ENCODE data around the gene S100A2.
A peak's percentile ranks its signal among the peaks of the same experiment; 100 is the strongest.
"Not testable (repeated sequence)": the region's sequence is repeated elsewhere in the genome, so short reads cannot be mapped to it uniquely, and the experiment has no call there.

The S100A2 gene

DNA sequence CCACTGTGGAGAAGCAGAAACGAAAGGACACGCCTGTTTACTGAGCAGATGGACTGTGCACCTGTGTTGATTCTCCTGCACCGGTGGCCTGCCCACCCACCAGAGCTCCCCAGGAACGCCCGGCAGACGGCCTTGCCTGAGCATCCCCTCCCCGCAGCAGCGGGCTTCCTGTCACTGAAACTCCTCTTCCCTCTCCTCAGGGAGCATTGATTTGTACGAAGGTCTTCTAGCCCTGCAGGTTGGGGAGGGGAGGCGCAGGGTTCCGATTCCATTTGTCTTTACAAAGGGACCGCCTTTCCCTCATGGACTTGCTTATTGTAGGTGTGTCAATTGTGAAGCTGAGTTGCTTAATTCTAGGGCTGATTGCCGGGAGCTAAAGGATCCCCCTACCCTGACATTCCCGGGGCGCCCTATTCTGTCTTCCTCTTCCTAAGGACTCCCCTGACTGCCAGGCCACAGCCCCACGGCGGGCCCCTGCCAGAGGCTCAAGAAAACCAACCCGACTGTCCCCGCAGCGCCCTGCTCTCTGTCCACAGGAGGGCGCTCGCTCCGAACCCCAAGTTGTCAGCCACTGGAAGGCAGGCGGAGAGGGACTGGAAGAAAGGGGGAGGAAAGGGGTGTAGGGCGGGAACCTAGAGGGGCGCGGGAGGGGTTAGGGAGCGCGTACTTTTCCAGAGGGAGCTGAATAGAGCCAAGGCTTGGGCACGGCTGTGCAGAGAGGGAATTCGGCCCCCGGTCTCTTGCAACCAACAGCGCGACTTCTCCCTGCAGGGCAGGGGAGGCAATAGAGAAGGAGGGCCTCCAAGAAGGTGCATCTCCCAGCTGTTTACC lies 32.7 kb downstream of the S100A2 start:
- Histone ChIP-seq H3K9me3 (ENCODE audit: control insufficient read depth, low read length) (no peaks in the 10 kb centered on the region), H3K27ac (ENCODE audit: insufficient read depth, low read length, poor library complexity, severe bottlenecking) (peak overlapping the region; percentile 97), H3K4me3 (ENCODE audit: insufficient read depth, low read depth, low read length, poor library complexity, severe bottlenecking) (peak overlapping the region; percentile 26), H3K27me3 (replicated peaks; ENCODE audit: control insufficient read depth, insufficient read depth, low read length, poor library complexity, severe bottlenecking) (no peaks in the 10 kb centered on the region), H3K4me1 (ENCODE audit: control insufficient read depth, insufficient read depth, low read length, poor library complexity, severe bottlenecking) (peaks cover 53% of the 10 kb centered on the region), H3K36me3 (ENCODE audit: control insufficient read depth, insufficient read depth, low read length) (peaks cover 5% of the 10 kb centered on the region)
- peak; percentile 54 to 69 (median 61) for DNase-seq

DNA sequence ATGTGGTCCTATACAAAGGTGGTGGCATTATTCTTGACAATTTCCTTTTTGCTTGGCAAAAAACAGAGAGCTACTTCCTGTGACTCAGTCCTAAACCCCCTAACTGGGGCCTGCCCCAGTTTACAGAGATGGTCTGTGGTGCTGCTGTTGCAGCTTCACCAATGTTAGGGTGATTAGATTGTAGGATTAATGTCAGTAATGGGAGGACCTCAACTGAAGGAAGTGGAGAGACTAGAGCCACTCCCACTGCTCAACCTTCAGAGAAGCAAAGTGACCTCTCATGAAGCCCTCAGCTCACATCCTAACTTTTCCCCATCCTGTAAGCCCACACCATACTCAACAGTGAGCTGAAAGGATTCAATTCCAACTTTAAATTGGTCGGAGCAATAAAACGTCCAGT lies 33.5 kb downstream of the S100A2 start:
- H3K4me1 ChIP-seq (ENCODE audit: control insufficient read depth, insufficient read depth, low read length, poor library complexity, severe bottlenecking) = peaks cover 52% of the 10 kb centered on the region
- H3K36me3 ChIP-seq (ENCODE audit: control insufficient read depth, insufficient read depth, low read length) = peaks cover 5% of the 10 kb centered on the region
- H3K27ac ChIP-seq (ENCODE audit: insufficient read depth, low read length, poor library complexity, severe bottlenecking) = peak overlapping the region; percentile 97
- DNase-seq = peak; percentile 36 to 42 (median 41)
- H3K27me3 ChIP-seq (replicated peaks; ENCODE audit: control insufficient read depth, insufficient read depth, low read length, poor library complexity, severe bottlenecking) = no peaks in the 10 kb centered on the region
- no peaks in the 10 kb centered on the region for H3K9me3 ChIP-seq (ENCODE audit: control insufficient read depth, low read length)
- no peak overlapping the region for H3K4me3 ChIP-seq (ENCODE audit: insufficient read depth, low read depth, low read length, poor library complexity, severe bottlenecking)

DNA sequence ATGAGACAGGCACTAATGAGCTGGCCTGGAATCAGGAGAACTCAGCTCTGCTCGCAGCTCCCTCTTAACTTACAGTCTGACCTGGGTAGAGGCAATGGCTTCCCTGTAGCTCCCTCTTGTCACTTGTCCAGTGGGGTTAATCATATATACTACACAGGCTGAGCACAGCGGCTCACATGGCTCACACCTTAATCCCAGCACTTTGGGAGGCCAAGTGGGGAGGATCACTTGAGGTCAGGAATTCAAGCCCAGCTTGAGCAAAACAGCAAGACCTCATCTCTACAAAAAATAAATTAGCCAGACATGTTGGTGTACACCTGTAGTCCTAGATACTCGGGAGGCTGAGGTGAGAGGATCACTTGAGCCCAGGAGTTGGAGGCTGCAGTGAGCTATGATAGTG lies 34.0 kb downstream of the S100A2 start:
- Histone ChIP-seq H3K27ac (ENCODE audit: insufficient read depth, low read length, poor library complexity, severe bottlenecking) (peak overlapping the region; percentile 52), H3K9me3 (ENCODE audit: control insufficient read depth, low read length) (no peaks in the 10 kb centered on the region), H3K4me1 (ENCODE audit: control insufficient read depth, insufficient read depth, low read length, poor library complexity, severe bottlenecking) (peaks cover 46% of the 10 kb centered on the region), H3K36me3 (ENCODE audit: control insufficient read depth, insufficient read depth, low read length) (peaks cover 5% of the 10 kb centered on the region), H3K27me3 (replicated peaks; ENCODE audit: control insufficient read depth, insufficient read depth, low read length, poor library complexity, severe bottlenecking) (no peaks in the 10 kb centered on the region), H3K4me3 (ENCODE audit: insufficient read depth, low read depth, low read length, poor library complexity, severe bottlenecking) (no peak overlapping the region)
- DNase-seq = no peak

DNA sequence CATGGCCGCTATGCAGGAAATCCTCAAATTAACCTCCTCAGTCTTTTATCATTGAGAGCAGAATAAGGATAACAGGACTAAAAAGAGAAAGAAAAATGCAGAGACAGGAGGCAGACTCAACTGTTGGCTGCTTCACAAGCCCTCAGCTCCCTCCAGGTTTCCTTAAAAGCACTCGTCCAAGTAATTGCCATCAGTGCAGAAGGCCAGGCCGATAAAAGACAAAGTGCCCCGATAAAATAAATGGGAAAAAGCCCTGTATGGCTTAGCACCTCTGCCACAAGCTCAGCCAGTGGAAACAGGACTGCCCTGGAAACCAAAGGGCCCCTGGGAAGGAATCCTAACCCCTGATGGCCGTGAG lies 38.0 kb downstream of the S100A2 start:
- no peaks in the 10 kb centered on the region for H3K9me3 ChIP-seq (ENCODE audit: control insufficient read depth, low read length)
- no peak overlapping the region for H3K4me3 ChIP-seq (ENCODE audit: insufficient read depth, low read depth, low read length, poor library complexity, severe bottlenecking)
- H3K27ac ChIP-seq (ENCODE audit: insufficient read depth, low read length, poor library complexity, severe bottlenecking) = no peak overlapping the region

DNA sequence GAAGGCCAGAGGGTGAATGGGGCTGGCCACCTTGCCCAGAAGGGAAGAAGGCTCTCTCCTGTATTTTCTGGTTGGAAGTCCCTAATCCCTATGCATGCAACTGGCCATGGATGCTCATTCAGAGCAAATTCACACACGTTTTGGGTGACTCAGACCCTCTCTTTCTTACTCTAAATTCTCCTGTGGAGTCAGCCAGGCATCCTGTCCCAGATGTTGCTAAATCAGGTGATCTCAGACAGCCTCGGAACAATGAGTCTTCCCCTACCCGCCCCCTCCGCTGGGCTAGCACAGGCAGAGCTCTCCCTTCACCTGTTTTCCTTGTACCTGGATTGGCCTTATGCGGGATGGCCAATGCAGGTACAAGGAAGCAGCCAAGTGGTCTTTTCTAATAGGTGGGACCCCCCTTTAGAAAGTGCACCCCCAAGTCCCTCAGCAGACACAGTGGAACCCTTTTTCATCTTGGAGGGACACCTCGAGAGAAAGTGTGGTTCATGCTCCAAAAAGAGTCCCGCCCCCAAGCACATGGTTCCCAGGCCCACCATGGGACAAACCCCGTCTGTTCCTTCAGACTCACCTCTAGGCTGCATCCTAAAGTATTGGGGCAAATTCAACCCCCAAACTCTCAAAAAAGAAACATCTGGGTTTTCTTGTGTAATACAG lies 38.5 kb downstream of the S100A2 start:
- no peaks in the 10 kb centered on the region for H3K9me3 ChIP-seq (ENCODE audit: control insufficient read depth, low read length)
- DNase-seq = no peak
- H3K4me1 ChIP-seq (ENCODE audit: control insufficient read depth, insufficient read depth, low read length, poor library complexity, severe bottlenecking) = peaks cover 8% of the 10 kb centered on the region
- H3K27me3 ChIP-seq (replicated peaks; ENCODE audit: control insufficient read depth, insufficient read depth, low read length, poor library complexity, severe bottlenecking) = no peaks in the 10 kb centered on the region
- H3K27ac ChIP-seq (ENCODE audit: insufficient read depth, low read length, poor library complexity, severe bottlenecking) = no peak overlapping the region
- H3K36me3 ChIP-seq (ENCODE audit: control insufficient read depth, insufficient read depth, low read length) = no peaks in the 10 kb centered on the region
- H3K4me3 ChIP-seq (ENCODE audit: insufficient read depth, low read depth, low read length, poor library complexity, severe bottlenecking) = no peak overlapping the region

More for the DNA sequence above, 38.0 kb downstream of the S100A2 start:
- H3K4me1 ChIP-seq (ENCODE audit: control insufficient read depth, insufficient read depth, low read length, poor library complexity, severe bottlenecking) = peaks cover 13% of the 10 kb centered on the region
- no peaks in the 10 kb centered on the region for H3K36me3 ChIP-seq (ENCODE audit: control insufficient read depth, insufficient read depth, low read length)
- no peaks in the 10 kb centered on the region for H3K27me3 ChIP-seq (replicated peaks; ENCODE audit: control insufficient read depth, insufficient read depth, low read length, poor library complexity, severe bottlenecking)
- no peak for DNase-seq

DNA sequence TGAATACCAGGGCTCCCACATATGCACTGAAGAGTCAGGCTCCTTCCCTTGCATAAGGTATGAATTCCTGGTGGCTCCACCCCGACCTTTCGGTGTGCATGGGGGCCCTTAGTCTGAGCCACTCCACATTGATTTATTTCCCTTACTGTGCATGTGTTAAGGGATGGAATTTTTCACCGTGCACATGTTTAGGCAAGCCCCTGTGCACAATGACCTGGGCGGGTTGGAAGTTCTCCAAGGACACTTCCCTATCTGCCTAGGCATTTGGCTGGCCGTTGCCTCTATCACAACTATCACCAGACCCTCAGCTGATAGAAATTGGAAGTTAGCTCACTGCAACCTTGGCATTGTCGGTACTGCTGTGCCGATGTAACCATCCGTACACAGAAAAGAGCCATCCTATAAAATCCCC lies 39.5 kb downstream of the S100A2 start:
- H3K9me3 ChIP-seq (ENCODE audit: control insufficient read depth, low read length) = no peaks in the 10 kb centered on the region
- no peak overlapping the region for H3K4me3 ChIP-seq (ENCODE audit: insufficient read depth, low read depth, low read length, poor library complexity, severe bottlenecking)
- H3K4me1 ChIP-seq (ENCODE audit: control insufficient read depth, insufficient read depth, low read length, poor library complexity, severe bottlenecking) = no peaks in the 10 kb centered on the region
- DNase-seq = no peak
- H3K27me3 ChIP-seq (replicated peaks; ENCODE audit: control insufficient read depth, insufficient read depth, low read length, poor library complexity, severe bottlenecking) = no peaks in the 10 kb centered on the region
- no peak overlapping the region for H3K27ac ChIP-seq (ENCODE audit: insufficient read depth, low read length, poor library complexity, severe bottlenecking)
- H3K36me3 ChIP-seq (ENCODE audit: control insufficient read depth, insufficient read depth, low read length) = no peaks in the 10 kb centered on the region

DNA sequence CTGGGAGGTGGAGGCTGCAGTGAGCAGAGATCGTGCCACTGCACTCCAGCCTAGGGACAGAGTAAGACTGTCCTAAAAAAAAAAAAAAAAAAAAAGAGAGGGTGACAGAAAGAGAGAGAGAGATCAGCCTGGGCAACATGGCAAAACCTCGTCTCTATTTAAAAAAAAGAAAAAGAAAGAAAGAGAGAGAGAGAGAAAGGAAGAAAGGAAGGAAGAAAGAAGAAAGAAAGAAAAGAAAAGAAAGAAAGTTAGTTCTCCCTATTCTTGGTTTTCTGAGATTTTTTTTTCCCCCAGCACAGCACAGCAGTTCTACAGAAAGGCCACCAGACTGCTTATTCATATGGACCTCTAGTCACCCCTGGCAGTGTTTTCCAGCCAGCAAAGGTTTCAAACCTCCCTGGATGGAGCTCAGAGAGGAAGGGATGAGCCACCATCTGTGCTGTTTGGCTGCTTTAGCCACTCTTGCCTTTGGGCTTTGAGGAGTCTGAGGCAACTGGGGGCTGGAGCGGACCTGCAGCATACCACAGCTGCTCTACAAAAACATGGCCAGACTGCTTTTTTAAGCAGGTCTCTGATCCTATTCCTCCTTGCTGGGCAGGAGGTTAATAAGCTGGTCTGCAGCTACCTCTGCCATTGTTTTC lies 40.4 kb downstream of the S100A2 start:
- H3K27ac ChIP-seq (ENCODE audit: insufficient read depth, low read length, poor library complexity, severe bottlenecking) = no peak overlapping the region

DNA sequence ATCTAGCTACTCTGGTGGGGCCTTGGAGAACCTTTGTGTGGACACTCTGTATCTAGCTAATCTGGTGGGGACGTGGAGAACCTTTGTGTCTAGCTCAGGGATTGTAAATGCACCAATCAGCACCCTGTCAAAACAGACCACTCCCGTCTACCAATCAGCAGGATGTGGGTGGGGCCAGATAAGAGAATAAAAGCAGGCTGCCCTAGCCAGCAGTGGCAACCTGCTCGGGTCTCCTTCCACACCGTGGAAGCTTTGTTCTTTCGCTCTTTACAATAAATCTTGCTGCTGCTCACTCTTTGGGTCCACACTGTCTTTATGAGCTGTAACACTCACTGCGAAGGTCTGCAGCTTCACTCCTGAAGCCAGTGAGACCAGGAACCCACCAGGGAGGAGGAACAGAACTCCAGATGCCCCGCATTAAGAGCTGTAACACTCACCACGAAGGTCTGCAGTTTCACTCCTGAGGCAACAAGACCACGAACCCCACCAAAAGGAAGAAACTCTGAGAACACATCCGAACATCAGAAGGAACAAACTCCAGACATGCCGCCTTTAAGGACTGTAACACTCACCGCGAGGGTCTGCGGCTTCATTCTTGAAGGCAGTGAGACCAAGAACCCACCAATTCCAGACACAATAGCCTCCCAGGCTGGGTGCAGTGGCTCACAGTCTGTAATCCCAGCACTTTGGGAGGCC lies 43.1 kb downstream of the S100A2 start:
- not testable (repeated sequence) for H3K9me3 ChIP-seq (ENCODE audit: control insufficient read depth, low read length); H3K4me1 ChIP-seq (ENCODE audit: control insufficient read depth, insufficient read depth, low read length, poor library complexity, severe bottlenecking); H3K27ac ChIP-seq (ENCODE audit: insufficient read depth, low read length, poor library complexity, severe bottlenecking); H3K27me3 ChIP-seq (replicated peaks; ENCODE audit: control insufficient read depth, insufficient read depth, low read length, poor library complexity, severe bottlenecking); DNase-seq; H3K4me3 ChIP-seq (ENCODE audit: insufficient read depth, low read depth, low read length, poor library complexity, severe bottlenecking); H3K36me3 ChIP-seq (ENCODE audit: control insufficient read depth, insufficient read depth, low read length)

More for the DNA sequence above, 40.4 kb downstream of the S100A2 start:
- Histone ChIP-seq H3K36me3 (ENCODE audit: control insufficient read depth, insufficient read depth, low read length) (no peaks in the 10 kb centered on the region), H3K9me3 (ENCODE audit: control insufficient read depth, low read length) (no peaks in the 10 kb centered on the region), H3K4me3 (ENCODE audit: insufficient read depth, low read depth, low read length, poor library complexity, severe bottlenecking) (no peak overlapping the region), H3K4me1 (ENCODE audit: control insufficient read depth, insufficient read depth, low read length, poor library complexity, severe bottlenecking) (no peaks in the 10 kb centered on the region), H3K27me3 (replicated peaks; ENCODE audit: control insufficient read depth, insufficient read depth, low read length, poor library complexity, severe bottlenecking) (no peaks in the 10 kb centered on the region)
- no peak for DNase-seq

DNA sequence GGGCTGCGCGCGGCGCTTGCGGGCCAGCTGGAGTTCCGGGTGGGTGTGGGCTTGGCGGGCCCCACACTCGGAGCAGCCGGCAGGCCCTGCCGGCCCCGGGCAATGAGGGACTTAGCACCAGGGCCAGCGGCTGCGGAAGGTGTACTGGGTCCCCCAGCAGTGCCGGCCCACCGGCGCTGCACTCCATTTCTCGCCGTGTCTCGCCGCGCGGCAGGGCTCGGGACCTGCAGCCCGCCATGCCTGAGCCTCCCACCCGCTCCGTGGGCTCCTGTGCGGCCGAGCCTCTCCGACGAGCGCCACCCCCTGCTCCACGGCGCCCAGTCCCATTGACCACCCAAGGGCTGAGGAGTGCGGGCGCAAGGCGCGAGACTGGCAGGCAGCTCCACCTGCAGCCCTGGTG lies 43.8 kb downstream of the S100A2 start:
- not testable (repeated sequence) for H3K4me1 ChIP-seq (ENCODE audit: control insufficient read depth, insufficient read depth, low read length, poor library complexity, severe bottlenecking); H3K9me3 ChIP-seq (ENCODE audit: control insufficient read depth, low read length); H3K27ac ChIP-seq (ENCODE audit: insufficient read depth, low read length, poor library complexity, severe bottlenecking); H3K36me3 ChIP-seq (ENCODE audit: control insufficient read depth, insufficient read depth, low read length); DNase-seq; H3K27me3 ChIP-seq (replicated peaks; ENCODE audit: control insufficient read depth, insufficient read depth, low read length, poor library complexity, severe bottlenecking); H3K4me3 ChIP-seq (ENCODE audit: insufficient read depth, low read depth, low read length, poor library complexity, severe bottlenecking)

Measured in effector memory CD4-positive, alpha-beta T cell (primary cell).